Heart left ventricle (tissue), 16 donors: ENCODE results near the gene DCTD. TPM values are rescaled to one million over a fixed set of nuclear protein-coding genes. Genes with fewer than 3 reads are reported as not detected.

Source experiments
- ATAC-seq, 4 donors: fragments of 200-7000 bp; cut with Tn5 transposase; one replicate each; pipeline ENCODE4 v1.9.1; 2020 to 2022; ENCODE audit warnings: moderate library complexity in 4 of 4, mild to moderate bottlenecking in 3 of 4, moderate number of reproducible peaks in 1 of 4
- DNase-seq, 5 donors: peaks; one replicate each; pipeline ENCODE4 v3.0.0-alpha.2; 2020
- H3K27ac ChIP-seq, 12 donors: fragments of 200-600 bp; sonication (generic) in 4 of 12; one replicate each; pipeline versions ENCODE4 v1.5.0 to v1.8.0; 2016 to 2022; ENCODE audit warnings: mild to moderate bottlenecking in 2 of 12
- H3K27me3 ChIP-seq, 9 donors: fragments of 200-600 bp; sonication (generic) in 2 of 9; one replicate each; pipeline versions ENCODE4 v1.5.1 to v1.8.0; 2016 to 2022; ENCODE audit warnings: mild to moderate bottlenecking in 3 of 9
- H3K36me3 ChIP-seq, 9 donors: fragments of 200-600 bp; sonication (generic) in 2 of 9; one replicate each; pipeline versions ENCODE4 v1.5.0 to v1.8.0; 2018 to 2022; ENCODE audit warnings: mild to moderate bottlenecking in 2 of 9
- H3K4me1 ChIP-seq, 12 donors: fragments of 200-600 bp; sonication (generic) in 4 of 12; one replicate each; pipeline versions ENCODE4 v1.5.0 to v1.8.0; 2016 to 2022; ENCODE audit warnings: mild to moderate bottlenecking in 3 of 12
- H3K4me3 ChIP-seq, 12 donors: fragments of 200-600 bp; sonication (generic) in 4 of 12; one replicate each; pipeline versions ENCODE4 v1.5.0 to v1.8.0; 2017 to 2022; ENCODE audit warnings: mild to moderate bottlenecking in 9 of 12, moderate library complexity in 4 of 12
- H3K9me3 ChIP-seq, 12 donors: fragments of 200-600 bp; sonication (generic) in 4 of 12; one replicate each; pipeline versions ENCODE4 v1.5.0 to v1.8.0; 2016 to 2022; ENCODE audit warnings: mild to moderate bottlenecking in 1 of 12
- POLR2A ChIP-seq, 2 donors: fragments of 450-650 bp; IDR thresholded peaks; one replicate each; pipeline ENCODE4 v1.6.1; 2017; ENCODE audit warnings: antibody characterized with exemption in 2 of 2, mild to moderate bottlenecking in 2 of 2, moderate library complexity in 2 of 2
- WGBS, 4 donors: extraction: QIAGEN DNeasy Blood & Tissue Kit in 2 of 4; methylation state at CpG; one replicate each; pipeline versions ENCODE4 v1.1.5 to v1.1.7; 2013 to 2018; 5-methylcytosine and 5-hydroxymethylcytosine counted together
- intact Hi-C, 10 donors: fragments of 100-400 bp; cut with DNase I; formaldehyde crosslinking; loops; one replicate each; pipeline versions ENCODE4 v1.11.1 to v1.14.2; 2022
- polyA plus RNA-seq, 2 donors: library from polyadenylated mRNA; stranded (reverse); fragments of 200-250 nt; gene quantifications; one replicate each; pipeline ENCODE4 v1.2.3, GENCODE V29; 2013
- total RNA-seq, 9 donors: library from RNA; depleted of rRNA in 2 of 9; stranded (reverse); fragments of >200 nt in 2 of 9; fragmentation: NEBNext Ultra II Directional in 3 of 9; extraction: Animal tissue kit (Norgen Biotek cat#: 25700) in 3 of 9; gene quantifications; one replicate each; pipeline versions ENCODE4 v1.1.0 to v1.2.4, GENCODE V29; 2016 to 2023
- TF ChIP-seq, protein P1 (sequence below), 12 donors: fragments of 200-600 bp; sonication (generic) in 4 of 12; IDR thresholded peaks; one replicate each; pipeline versions ENCODE4 v1.5.0 to v1.8.0; 2018 to 2022; ENCODE audit warnings: antibody characterized with exemption in 12 of 12, mild to moderate bottlenecking in 5 of 12
- donor health status: ischemic (EF 13 %, LVEDD 7.1; RV severe dilation, severe dysfunction).
- donor health status: healthy with polysubstance abuse.
- donor health status: DM: no; HTN: yes; CAD: no.
- donor health status: DM: no; HTN: no; CAD: no.
- donor health status: ischemic (EF 25% LVEDD 6.9; RV normal size, moderate dysfunction).
- donor health status: ischemic (EF 25% LVEDD 5.7; RV mildly dilated, moderate dysfunction).
- donor health status: healthy.
- donor health status: DM: yes; HTN: yes; CAD: no.
- donor health status: ischemic (EF 35%, LVEDD 5.7; RV mildly dilated, moderate dysfunction).
- donor health status: nonischemic (EF 11% LVEDD 7.7; RV severe dilation, severe dysfunction).
- donor health status: DM: yes; HTN: yes; CAD: no.
- donor health status: PGD.
- donor health status: ischemic (EF 29% LVEDD 5.4; RV normal size, mild dysfunction).
- donor health status: nonischemic (EF 23%, LVEDD 6.1; RV moderate dilation, normal function).

The DCTD gene
- total and polyA plus RNA-seq, 11 donors = 16.1 to 55.7 (median 41.2) TPM

DNA sequence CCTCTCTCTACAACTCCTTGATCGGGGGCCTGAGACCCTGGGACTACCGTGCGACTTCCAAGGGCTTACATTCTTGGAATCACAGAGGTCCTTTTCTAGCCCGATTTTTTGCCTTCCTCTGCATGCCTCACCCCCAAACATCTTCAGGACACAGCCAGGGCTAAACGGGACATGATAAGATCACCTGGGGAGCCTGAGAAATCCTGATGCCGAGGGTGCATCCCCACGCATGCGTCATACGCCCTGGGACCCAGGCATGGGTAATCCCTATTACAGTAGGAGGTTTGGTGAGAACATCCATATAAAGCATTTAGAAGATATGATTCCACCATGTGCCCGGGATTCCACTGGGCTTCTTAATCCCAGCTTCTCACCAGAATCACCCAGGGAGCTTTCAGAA is 77.1 kb downstream of the DCTD start:
- no peak for ATAC-seq
- intact Hi-C loops = no loop called here
- 85 to 91% (median 88%) methylated on average over 10 of the region's 10 CpGs for WGBS, 4 donors
- H3K27me3 ChIP-seq = peaks cover 0 to 9% (median 0%) of the 10 kb centered on the region in 9 donors
- H3K4me3 ChIP-seq = no peak overlapping the region
- TF ChIP-seq POLR2A (IDR thresholded peaks at IDR 0.05) = no peak
- TF ChIP-seq, protein P1, sequence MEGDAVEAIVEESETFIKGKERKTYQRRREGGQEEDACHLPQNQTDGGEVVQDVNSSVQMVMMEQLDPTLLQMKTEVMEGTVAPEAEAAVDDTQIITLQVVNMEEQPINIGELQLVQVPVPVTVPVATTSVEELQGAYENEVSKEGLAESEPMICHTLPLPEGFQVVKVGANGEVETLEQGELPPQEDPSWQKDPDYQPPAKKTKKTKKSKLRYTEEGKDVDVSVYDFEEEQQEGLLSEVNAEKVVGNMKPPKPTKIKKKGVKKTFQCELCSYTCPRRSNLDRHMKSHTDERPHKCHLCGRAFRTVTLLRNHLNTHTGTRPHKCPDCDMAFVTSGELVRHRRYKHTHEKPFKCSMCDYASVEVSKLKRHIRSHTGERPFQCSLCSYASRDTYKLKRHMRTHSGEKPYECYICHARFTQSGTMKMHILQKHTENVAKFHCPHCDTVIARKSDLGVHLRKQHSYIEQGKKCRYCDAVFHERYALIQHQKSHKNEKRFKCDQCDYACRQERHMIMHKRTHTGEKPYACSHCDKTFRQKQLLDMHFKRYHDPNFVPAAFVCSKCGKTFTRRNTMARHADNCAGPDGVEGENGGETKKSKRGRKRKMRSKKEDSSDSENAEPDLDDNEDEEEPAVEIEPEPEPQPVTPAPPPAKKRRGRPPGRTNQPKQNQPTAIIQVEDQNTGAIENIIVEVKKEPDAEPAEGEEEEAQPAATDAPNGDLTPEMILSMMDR (IDR thresholded peaks at IDR 0.05) = no peak
- no peaks in the 10 kb centered on the region for H3K36me3 ChIP-seq
- H3K9me3 ChIP-seq = no peaks in the 10 kb centered on the region
- H3K27ac ChIP-seq = no peak overlapping the region
- no peak for DNase-seq
- no peaks in the 10 kb centered on the region for H3K4me1 ChIP-seq

Other genes starting within 250 kb of the DCTD start
- gene WWC2, start 181.9 kb upstream of the DCTD start, total RNA-seq = 10 to 100 TPM; 21.4 to 43.0 (median 36.5) TPM
- 10 to 100 TPM in 1 of 2 donors, 1 to 10 TPM in 1; 5.4 to 16.2 TPM for gene WWC2, start 181.9 kb upstream of the DCTD start, polyA plus RNA-seq